GM19351 (cell line): ENCODE measurements around the gene PCDHGB4.
A peak's percentile ranks its signal among the peaks of the same experiment; 100 is the strongest.
"Not testable (repeated sequence)": the region's sequence is repeated elsewhere in the genome, so short reads cannot be mapped to it uniquely, and the experiment has no call there.

Experiments
- ATAC-seq: cut with Tn5 transposase; IDR thresholded peaks from one replicate; pipeline ENCODE4 v1.9.1; 2021; ENCODE audit warnings: mild to moderate bottlenecking, moderate library complexity; ENCODE audit not compliant: unreplicated experiment

The PCDHGB4 gene

DNA sequence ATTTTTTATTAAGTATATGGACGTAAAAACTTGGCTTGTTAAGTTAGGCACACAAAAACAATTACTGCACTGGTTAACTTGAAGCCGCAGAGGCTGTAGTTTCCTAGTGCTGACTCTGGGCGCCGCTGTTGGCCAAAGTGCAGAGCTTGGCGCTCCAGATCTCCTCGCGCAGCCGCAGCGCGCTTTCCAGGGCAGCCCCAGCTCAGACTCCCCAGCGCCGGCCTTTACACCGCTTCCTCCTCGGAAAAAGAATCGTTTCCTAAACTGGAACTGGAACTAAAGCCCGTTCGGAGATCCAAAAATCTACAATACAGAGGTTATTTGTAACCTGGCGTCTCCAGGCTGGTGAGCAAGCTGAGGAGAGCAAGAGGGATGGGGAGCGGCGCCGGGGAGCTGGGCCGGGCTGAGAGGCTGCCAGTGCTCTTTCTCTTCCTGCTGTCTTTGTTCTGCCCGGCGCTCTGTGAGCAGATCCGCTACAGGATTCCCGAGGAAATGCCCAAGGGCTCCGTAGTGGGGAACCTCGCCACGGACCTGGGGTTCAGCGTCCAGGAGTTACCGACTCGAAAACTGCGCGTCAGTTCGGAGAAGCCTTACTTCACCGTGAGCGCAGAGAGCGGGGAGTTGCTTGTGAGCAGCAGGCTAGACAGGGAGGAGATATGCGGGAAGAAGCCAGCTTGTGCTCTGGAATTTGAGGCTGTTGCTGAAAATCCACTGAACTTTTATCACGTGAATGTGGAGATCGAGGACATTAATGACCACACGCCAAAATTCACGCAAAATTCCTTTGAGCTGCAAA is 10.5 kb downstream of the PCDHGB4 start, which contains the start of gene PCDHGB5:
Gene PCDHGB5, plus strand, starts transcription at position 192 of the 796 bp plus-strand sequence. Its CDS starts 181 bp downstream, at position 373.
- ATAC-seq: peak; percentile 98

DNA sequence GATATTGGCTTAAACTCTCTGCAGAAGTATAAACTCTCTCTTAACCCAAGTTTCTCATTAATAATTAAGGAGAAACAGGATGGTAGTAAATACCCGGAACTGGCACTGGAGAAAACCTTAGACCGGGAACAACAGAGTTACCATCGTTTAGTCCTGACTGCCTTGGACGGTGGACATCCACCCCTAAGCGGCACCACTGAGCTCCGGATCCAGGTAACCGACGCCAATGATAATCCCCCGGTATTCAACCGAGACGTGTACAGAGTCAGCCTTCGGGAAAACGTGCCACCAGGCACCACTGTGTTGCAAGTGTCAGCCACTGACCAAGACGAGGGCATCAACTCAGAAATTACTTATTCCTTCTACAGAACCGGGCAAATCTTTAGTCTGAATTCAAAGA is 11.1 kb downstream of the PCDHGB4 start:
- no peak for ATAC-seq

DNA sequence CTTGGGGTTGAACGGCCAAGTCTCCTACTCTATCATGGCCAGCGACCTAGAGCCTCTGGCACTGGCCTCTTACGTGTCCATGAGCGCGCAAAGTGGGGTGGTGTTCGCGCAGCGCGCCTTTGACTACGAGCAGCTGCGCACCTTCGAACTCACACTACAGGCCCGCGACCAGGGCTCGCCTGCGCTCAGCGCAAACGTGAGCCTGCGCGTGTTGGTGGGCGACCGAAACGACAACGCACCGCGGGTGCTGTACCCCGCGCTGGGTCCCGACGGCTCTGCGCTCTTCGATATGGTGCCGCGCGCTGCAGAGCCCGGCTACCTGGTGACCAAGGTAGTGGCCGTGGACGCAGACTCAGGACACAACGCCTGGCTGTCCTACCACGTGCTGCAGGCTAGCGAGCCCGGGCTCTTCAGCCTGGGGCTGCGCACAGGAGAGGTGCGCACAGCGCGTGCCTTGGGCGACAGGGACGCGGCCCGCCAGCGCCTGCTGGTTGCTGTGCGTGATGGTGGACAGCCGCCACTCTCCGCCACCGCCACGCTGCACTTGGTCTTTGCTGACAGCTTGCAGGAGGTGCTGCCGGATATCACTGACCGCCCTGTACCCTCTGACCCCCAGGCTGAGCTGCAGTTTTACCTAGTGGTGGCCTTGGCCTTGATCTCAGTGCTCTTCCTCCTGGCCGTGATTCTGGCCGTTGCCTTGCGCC is 12.2 kb downstream of the PCDHGB4 start:
- ATAC-seq: no peak

DNA sequence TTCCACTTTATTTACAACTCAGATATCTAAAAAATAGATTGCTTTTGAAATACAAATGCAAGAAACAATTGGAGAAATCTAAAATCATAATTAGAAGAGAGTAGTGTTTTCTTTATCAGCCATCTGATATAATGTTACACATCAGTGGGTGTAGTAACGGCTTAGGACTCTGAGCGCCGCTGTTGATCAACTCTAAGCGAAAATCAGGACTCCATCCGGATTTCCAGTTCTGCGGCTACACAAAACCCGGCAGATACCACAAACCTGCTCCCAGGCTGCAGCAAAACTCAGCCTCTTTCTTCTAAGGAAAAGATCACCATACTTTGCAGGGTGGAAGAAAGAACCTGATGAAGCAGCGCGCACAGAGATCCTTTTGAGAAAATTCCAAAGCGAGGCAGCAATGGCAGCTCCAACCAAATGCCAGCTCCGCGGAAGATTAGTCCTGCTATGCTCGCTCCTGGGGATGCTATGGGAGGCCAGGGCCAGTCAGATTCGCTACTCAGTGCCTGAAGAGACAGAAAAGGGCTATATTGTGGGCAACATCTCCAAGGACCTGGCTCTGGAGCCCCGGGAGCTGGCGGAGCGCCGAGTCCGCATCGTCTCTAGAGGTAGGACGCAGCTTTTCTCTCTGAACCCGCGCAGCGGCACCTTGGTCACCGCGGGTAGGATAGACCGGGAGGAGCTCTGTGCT is 15.2 kb downstream of the PCDHGB4 start, which contains the start of gene PCDHGA9:
Gene PCDHGA9, plus strand, starts transcription at position 226 of the 691 bp plus-strand sequence. Its CDS starts 175 bp downstream, at position 401.
- no peak for ATAC-seq

DNA sequence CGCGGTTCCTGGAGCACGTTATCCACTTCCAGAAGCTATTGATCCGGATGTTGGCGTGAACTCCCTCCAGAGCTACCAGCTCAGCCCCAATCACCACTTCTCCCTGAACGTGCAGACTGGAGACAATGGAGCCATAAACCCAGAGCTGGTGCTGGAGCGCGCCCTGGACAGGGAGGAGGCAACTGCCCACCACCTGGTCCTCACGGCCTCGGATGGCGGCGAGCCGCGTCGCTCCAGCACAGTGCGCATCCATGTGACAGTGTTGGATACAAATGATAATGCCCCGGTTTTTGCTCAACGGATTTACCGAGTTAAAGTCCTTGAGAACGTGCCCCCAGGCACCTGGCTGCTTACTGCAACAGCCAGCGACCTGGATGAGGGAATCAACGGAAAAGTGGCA is 15.9 kb downstream of the PCDHGB4 start:
- ATAC-seq: no peak

DNA sequence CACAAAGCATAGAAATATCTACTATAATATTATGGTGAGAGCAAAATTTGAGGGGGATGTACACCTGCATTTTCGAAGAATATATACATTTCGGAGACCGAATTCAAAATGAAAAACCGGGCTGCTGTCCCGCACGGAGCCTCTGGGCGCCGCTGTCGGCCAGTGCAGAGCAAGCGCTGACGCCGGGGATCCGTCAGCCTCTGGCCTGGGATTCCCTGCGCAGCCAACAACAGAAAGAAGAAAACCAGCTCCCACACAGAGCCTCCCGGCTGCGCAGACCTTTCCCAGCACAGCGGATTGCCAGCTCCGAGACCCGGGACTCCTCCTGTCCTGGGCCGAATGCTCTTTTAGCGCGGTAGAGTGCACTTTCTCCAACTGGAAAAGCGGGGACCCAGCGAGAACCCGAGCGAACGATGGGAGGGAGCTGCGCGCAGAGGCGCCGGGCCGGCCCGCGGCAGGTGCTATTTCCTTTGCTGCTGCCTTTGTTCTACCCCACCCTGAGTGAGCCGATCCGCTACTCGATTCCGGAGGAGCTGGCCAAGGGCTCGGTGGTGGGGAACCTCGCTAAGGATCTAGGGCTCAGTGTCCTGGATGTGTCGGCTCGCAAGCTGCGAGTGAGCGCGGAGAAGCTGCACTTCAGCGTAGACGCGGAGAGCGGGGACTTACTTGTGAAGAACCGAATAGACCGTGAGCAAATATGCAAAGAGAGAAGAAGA is 20.4 kb downstream of the PCDHGB4 start, which contains the start of gene PCDHGB6:
Gene PCDHGB6, plus strand, starts transcription at position 232 of the 716 bp plus-strand sequence. Its CDS starts 182 bp downstream, at position 414.
- peak; percentile 86 for ATAC-seq

DNA sequence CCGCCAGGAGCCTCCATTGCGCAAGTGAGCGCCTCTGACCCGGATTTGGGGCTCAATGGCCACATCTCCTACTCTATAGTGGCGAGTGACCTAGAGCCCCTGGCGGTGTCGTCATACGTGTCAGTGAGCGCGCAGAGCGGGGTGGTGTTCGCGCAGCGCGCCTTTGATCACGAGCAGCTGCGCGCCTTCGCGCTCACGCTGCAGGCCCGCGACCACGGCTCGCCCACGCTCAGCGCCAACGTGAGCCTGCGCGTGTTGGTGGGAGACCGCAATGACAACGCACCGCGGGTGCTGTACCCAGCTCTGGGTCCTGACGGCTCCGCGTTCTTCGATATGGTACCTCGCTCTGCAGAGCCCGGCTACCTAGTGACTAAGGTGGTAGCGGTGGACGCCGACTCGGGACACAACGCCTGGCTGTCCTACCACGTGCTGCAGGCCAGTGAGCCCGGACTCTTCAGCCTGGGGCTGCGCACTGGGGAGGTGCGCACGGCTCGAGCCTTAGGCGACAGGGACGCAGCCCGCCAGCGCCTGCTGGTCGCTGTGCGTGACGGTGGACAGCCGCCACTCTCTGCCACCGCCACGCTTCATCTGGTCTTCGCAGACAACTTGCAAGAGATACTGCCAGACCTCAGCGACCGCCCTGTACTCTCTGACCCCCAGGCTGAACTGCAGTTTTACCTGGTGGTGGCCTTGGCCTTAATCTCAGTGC is 22.3 kb downstream of the PCDHGB4 start:
- no peak for ATAC-seq

DNA sequence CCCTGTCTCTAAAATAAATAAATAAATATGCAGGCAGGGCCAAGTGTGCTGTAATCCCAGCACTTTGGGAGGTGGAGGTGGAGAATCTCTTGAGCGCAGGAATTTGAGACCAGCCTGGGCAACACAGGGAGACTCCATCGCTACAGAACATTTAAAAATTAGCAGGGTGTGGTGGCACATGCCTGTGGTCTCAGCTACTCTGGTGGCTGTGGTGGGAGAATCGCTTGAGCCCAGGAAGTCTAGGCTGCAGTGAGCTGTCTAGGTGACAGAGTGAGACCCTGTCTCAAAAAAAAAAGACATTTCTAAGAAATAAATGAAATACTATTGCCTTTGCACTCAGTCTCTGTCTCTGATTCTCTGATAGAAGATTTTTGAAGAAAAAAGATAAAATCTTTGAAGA is 24.1 kb downstream of the PCDHGB4 start:
- ATAC-seq: no peak

DNA sequence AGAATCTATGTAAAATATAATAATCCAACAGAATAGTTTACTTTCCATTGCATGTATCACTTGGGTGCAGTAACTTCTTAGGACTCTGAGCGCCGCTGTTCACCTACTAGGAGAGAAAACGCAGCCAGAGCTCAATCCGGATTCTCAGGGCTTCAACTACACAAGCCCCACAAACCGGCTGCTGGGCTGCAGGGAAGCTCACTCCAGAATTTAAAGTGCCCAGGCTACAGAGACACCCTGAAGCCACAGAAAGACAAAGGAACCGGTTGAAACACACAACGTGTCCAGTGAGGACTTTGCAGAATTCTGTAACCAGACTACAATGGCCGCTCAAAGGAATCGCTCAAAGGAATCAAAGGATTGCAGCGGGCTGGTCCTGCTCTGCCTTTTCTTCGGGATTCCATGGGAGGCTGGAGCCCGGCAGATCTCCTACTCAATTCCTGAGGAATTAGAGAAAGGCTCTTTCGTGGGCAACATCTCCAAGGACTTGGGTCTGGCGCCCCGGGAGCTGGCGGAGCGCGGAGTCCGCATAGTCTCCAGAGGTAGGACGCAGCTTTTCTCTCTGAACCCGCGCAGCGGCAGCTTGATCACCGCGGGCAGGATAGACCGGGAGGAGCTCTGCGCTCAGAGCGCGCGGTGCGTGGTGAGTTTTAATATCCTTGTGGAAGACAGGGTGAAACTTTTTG is 25.5 kb downstream of the PCDHGB4 start, which contains the start of gene PCDHGA10:
Gene PCDHGA10, plus strand, starts transcription at position 134 of the 686 bp plus-strand sequence. Its CDS starts 189 bp downstream, at position 323.
- peak; percentile 76 for ATAC-seq

DNA sequence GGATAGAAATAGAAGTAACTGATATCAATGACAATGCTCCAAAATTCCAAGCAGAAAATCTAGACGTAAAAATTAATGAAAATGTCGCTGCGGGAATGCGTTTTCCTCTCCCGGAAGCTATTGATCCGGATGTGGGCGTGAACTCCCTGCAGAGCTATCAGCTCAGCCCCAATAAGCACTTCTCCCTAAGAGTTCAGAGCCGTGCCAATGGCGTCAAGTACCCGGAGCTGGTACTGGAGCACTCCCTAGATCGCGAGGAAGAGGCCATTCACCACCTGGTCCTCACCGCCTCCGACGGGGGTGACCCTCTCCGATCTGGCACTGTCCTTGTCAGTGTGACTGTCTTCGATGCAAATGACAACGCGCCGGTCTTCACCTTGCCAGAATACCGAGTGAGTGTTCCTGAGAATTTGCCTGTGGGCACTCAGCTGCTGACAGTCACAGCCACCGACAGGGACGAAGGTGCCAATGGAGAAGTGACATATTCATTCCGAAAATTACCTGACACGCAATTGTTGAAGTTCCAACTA is 26.1 kb downstream of the PCDHGB4 start:
- no peak for ATAC-seq

DNA sequence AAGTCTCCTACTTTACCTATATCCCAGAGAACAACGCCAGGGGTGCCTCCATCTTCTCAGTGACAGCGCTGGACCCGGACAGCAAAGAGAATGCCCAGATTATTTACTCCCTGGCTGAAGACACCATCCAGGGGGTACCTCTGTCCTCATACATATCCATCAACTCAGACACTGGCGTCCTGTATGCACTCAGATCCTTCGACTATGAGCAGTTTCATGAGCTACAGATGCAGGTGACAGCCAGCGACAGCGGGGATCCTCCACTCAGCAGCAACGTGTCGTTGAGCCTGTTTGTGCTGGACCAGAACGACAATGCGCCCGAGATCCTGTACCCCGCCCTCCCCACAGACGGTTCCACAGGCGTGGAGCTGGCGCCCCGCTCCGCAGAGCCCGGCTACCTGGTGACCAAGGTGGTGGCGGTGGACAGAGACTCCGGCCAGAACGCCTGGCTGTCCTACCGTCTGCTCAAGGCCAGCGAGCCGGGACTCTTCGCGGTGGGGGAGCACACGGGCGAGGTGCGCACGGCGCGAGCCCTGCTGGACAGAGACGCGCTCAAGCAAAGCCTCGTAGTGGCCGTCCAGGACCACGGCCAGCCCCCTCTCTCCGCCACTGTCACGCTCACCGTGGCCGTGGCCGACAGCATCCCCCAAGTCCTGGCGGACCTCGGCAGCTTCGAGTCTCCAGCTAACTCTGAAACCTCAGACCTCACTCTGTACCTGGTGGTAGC is 27.2 kb downstream of the PCDHGB4 start:
- ATAC-seq: not testable (repeated sequence)

DNA sequence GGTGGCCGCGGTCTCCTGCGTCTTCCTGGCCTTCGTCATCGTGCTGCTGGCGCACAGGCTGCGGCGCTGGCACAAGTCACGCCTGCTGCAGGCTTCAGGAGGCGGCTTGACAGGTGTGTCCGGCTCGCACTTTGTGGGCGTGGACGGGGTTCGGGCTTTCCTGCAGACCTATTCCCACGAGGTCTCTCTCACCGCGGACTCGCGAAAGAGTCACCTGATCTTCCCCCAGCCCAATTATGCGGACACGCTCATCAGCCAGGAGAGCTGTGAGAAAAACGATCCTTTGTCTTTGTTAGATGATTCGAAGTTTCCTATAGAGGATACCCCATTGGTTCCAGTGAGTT is 27.7 kb downstream of the PCDHGB4 start:
- ATAC-seq: not testable (repeated sequence)

DNA sequence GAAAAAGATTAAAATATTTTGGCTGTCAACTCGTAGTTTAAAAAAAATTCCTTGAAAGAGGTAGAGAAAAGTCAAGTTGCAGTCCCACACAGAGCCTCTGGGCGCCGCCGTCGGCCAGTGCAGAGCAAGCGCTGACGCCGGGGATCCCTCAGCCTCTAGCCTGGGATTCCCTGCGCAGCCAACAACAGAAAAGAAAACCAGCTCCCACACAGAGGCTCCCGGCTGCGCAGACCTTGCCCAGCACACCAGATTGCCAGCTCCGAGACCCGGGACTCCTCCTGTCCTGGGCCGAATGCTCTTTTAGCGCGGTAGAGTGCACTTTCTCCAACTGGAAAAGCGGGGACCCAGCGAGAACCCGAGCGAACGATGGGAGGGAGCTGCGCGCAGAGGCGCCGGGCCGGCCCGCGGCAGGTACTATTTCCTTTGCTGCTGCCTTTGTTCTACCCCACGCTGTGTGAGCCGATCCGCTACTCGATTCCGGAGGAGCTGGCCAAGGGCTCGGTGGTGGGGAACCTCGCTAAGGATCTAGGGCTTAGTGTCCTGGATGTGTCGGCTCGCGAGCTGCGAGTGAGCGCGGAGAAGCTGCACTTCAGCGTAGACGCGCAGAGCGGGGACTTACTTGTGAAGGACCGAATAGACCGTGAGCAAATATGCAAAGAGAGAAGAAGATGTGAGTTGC is 30.1 kb downstream of the PCDHGB4 start, which contains the start of gene PCDHGB7:
Gene PCDHGB7, plus strand, starts transcription at position 184 of the 679 bp plus-strand sequence. Its CDS starts 183 bp downstream, at position 367.
- ATAC-seq: peak; percentile 76

DNA sequence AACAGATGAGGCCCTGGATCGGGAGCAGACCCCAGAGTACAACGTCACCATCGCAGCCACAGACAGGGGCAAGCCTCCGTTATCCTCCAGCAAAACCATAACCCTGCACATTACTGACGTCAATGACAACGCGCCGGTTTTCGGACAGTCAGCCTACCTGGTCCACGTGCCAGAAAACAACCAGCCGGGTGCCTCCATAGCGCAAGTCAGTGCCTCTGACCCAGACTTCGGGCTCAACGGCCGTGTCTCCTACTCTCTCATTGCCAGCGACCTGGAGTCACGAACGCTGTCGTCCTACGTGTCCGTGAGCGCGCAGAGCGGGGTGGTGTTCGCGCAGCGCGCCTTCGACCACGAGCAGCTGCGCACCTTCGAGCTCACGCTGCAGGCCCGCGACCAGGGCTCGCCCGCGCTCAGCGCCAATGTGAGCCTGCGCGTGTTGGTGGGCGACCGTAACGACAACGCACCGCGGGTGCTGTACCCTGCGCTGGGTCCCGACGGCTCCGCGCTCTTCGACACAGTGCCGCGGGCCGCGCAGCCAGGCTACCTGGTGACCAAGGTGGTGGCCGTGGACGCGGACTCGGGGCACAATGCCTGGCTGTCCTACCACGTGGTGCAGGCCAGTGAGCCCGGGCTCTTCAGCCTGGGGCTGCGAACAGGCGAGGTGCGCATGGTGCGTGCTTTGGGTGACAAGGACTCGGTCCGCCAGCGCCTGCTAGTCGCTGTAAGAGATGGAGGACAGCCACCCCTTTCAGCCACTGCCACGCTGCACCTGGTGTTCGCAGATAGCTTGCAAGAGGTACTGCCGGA is 31.8 kb downstream of the PCDHGB4 start:
- ATAC-seq: no peak

DNA sequence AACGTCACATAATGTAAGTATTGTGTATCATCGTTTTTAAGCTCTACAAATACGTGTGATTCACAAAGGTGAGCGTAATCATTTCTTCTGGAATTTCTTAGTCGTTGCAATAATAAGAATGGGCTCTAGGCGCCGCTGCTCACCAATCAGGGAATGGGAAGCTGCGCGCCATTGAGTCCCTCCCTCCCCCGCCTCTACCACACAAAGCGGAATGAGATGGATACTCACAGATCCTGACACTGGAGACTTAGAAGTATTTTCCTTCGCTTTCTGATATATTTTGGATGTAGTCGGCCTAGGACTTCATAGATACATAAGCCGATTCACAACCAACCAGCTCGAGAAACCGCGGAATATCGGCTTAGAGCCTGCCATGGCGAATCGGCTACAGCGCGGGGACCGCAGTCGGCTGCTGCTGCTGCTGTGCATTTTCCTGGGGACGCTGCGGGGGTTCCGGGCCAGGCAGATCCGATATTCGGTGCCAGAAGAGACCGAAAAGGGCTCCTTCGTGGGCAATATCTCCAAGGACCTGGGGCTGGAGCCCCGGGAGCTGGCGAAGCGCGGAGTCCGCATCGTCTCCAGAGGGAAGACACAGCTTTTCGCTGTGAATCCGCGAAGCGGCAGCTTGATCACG is 33.5 kb downstream of the PCDHGB4 start, which contains the start of gene PCDHGA11:
Gene PCDHGA11, plus strand, starts transcription at position 197 of the 634 bp plus-strand sequence. Its CDS starts 177 bp downstream, at position 374.
- peak; percentile 43 for ATAC-seq

DNA sequence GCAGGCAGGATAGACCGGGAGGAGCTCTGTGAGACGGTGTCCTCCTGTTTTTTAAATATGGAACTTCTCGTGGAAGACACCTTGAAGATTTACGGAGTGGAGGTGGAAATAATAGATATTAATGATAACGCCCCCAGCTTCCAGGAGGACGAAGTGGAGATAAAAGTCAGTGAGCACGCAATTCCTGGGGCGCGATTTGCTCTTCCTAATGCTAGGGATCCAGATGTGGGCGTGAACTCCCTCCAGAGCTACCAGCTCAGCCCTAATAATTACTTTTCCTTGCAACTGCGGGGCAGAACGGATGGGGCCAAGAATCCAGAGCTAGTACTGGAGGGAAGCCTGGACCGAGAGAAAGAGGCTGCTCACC is 34.0 kb downstream of the PCDHGB4 start:
- ATAC-seq: no peak
